ENCODE measurements around the gene TMEM50B.
"Not testable (repeated sequence)": the region's sequence is repeated elsewhere in the genome, so short reads cannot be mapped to it uniquely, and the experiment has no call there.

Gene TMEM50B

GRCh38 chr21:33478935-33479678, 667 bp downstream of the TMEM50B start:
- no peak for DNase-seq

- peak; percentile 6 for DNase-seq
Observed at GRCh38 chr21:33478182-33478581, 1.6 kb downstream of the TMEM50B start.

- DNase-seq: no peak
Observed at GRCh38 chr21:33477066-33477465, 2.7 kb downstream of the TMEM50B start.

- no peak for DNase-seq
Observed at GRCh38 chr21:33473344-33473743, 6.4 kb downstream of the TMEM50B start.

DNA sequence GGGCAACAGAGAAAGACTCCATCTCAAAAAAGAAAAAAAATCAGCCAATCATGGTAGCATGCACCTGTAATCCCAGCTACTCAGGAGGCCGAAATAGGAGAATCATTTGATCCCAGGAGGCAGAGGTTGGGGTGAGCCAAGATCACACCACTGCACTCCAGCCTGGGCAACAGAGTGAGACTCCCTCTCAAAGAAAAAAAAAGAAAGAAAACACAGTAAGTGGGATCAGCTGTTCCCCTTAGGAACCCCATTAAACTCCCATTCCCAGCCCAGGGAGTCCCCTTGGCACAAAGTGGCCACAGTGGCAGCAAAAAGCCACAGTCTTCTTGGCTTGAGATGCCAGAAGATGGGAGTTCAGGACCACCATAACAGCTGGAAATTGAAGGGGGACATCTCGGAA, 9.1 kb downstream of the TMEM50B start:
- DNase-seq: no peak

GRCh38 chr21:33469183-33469582, 10.6 kb downstream of the TMEM50B start:
- not testable (repeated sequence) for DNase-seq

DNA sequence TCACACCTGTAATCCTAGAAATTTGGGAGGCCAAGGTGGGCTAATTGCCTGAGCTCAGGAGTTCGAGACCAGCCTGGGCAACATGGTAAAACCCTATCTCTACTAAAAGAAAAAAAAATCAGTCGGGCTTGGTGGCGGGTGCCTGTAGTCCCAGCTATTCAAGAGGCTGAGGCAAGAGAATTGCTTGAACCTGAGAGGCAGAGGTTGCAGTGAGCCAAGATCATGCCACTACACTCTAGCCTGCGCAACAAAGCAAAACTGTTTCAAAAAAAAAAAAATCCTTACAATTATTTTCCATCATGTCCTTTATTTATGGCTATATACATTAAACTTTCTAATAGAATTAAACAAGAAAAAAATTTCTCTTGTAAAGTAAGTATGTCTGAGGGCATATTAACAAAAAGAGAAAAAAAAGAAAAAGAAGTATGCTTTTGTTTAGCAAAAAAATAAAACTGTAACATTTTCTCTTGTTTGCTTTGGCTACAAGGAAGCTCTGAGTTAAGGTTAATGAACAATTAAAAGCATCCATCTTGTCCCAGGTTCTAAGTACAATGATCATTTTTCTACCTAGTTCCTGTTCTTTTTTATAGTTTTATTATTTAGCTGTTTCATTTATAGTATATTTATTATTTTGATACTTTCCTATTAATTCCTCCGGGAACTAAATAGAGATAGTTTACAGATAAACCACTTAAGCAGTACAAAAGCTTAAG, 18.1 kb downstream of the TMEM50B start:
- DNase-seq: no peak

GRCh38 chr21:33458861-33459260, 20.9 kb downstream of the TMEM50B start:
- no peak for DNase-seq

GRCh38 chr21:33455686-33456446, 23.9 kb downstream of the TMEM50B start:
- DNase-seq: no peak

DNA sequence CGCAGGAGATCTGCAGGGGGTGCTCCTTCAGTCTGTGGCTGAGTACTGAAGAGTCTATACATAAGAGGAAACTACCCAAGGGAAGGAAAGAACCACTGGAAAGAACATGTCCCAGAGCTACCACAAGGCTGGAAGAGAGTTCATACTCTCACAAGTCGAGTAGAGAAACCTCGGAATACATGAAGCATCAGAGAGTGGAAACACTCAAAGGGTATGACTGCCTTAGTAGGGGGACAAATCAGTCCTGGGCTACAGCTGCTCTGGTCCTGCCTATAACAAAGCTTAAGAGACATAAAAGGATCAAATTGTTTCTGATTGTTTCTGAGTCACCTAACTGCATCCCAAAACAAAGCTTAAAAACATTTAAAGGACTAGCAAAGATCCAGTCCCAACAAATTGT, 27.4 kb downstream of the TMEM50B start:
- no peak for DNase-seq

DNA sequence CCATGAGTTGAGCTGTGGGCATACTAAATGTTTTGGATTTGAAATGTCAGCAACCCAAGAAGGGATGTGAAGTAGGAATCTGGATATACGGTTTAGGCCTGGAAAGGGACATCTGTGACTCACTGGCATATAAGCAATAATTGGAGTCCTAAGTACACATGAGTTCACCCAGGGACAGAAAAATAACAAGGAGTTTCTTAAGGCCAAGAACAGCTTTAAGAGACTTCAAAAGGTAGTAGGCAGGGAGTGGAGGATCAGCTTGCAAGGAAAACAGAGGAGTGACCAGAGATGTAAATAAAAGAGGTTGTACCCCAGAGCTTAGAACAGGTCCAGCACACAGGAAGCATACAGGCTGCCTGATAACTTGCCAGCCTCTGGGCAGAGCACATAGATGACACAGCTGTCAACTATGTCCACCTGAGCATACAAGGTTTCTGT, 28.1 kb downstream of the TMEM50B start:
- DNase-seq: no peak

GRCh38 chr21:33449616-33450015, 30.2 kb downstream of the TMEM50B start:
- no peak for DNase-seq

- DNase-seq: not testable (repeated sequence)
Observed at GRCh38 chr21:33446620-33447019, 33.2 kb downstream of the TMEM50B start.

- no peak for DNase-seq
Observed at GRCh38 chr21:33444499-33444898, 35.3 kb downstream of the TMEM50B start.

GRCh38 chr21:33443194-33443593, 36.6 kb downstream of the TMEM50B start:
- DNase-seq: no peak

DNA sequence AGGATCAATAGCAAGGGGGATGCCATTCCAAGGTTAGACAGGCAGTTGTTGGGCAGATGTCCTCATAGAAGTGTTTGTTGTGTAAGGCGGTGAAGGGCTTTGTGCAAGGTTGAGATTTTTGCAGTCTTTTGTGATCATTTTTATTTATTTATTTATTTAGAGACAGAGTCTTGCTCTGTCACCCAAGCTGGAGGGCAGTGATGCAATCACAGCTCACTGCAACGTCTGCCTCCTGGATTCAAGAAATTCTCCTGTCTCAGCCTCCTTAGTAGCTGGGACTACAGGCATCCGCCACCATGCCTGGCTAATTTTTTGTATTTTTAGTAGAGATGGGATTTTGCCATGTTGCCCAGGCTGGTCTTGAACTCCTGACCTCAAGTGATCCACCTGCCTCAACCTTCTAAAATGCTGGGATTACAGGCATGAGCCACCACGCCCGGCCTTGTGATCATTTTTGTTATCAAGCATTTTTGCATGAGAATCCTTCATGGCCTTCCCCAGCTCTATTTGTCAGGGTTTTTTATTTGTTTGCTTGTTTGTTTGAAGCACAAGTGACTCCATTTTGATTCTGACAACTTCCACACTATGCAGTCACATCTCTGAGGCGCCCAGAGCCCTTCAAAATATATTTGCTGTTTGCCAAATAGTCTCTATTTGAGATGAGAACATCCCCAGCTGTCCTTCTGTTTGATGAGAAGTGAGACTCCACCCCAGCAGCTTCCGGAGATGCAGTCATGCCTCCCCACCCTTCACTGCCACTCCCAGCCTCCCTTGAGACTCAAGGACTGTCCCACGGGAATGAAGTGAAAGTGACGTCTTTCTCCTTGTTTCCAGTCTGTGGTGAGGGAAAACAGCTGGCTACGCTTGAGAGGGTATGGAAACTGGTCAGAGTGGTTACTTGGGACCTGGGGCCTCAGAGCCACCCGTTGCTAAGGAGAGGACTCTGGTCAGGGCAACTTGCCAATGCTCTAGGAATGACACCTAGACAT, 38.0 kb downstream of the TMEM50B start:
- peak; percentile 42 for DNase-seq

GRCh38 chr21:33437140-33437539, 42.6 kb downstream of the TMEM50B start:
- DNase-seq: no peak

DNA sequence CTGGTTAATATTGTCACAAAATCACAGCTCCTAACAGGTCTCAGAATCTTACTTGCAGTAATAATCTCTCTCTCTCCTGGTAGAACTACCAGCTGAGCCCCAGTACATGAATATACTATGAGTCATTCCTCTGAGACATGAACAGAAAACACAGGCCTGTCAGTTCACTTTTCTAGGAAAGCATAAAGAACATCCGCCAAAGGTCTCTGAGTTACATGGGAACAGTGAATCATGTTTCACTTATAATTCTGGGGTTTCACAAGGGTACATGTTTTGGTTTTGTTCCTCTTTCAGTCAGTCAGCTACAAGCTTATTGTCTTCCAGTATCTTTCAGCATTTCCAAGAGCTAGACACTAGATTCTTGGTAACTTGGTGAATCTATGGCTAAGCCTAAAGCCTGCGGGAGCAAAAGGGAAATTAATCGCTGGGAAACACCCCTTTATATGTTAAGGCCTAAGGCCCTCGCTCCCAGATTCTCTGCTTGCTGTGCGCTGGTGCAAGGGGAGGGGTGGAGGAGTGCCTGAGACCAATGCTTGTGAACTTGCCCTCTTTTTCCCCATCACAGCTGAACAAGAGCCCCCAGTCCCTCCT, 44.9 kb downstream of the TMEM50B start:
- no peak for DNase-seq

- DNase-seq: no peak
Observed at GRCh38 chr21:33433425-33434114, 46.2 kb downstream of the TMEM50B start.

DNA sequence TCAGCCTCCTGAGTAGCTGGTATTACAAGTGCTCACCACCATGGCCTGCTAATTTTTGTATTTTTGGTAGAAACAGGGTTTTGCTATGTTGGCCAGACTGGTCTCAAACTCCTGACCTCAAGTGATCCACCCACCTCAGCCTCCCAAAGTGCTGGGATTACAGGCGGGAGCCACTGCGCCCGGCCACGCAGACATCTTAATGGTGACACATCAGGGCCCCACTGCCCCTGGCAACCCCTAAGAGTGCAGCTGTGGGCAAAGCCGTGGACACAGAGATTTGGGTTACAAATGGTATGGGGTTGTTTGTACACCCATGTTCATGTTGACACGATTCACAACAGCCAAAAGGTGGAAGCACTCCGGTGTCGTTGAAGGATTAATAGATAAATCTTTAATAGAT, 46.8 kb downstream of the TMEM50B start:
- DNase-seq: no peak

DNA sequence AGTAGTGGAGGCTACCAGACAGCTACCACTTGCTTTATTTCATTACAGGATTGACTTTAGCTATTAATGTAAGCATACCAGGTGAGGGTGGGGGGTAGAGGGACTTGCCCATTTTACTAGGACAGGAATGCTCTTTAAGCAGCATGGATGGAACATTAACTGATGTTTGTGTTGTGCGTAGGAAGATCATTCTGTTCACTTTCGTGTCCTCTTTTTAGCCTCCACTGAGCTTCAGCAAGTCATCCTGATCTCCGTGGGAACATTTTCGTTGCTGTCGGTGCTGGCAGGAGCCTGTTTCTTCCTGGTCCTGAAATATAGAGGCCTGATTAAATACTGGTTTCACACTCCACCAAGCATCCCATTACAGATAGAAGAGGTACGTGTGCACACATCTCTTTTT, 47.3 kb downstream of the TMEM50B start:
- no peak for DNase-seq
